HepG2 (cell line): ENCODE measurements around the gene ETFA. TPM values are rescaled to one million over a fixed set of nuclear protein-coding genes. Genes with fewer than 3 reads are reported as not detected.

Source experiments
- ATAC-seq: fragments of 200-7000 bp; cut with Tn5 transposase; 3 replicates; pipeline ENCODE4 v1.9.1; 2020; ENCODE audit warnings: mild to moderate bottlenecking, moderate library complexity
- BruUV-seq: library from RNA; stranded (reverse); fragments of 400-500 nt; replicated peaks from 2 replicates; lab custom pipeline; 2021; lab: Mats Ljungman, UMichigan
- CTCF ChIA-PET: fragments of 300-600 bp; formaldehyde crosslinking; extraction: SDS; loops from one replicate; lab custom pipeline; 2021; ENCODE audit warnings: low total read pairs, inconsistent platforms, low intra/inter-chr PET ratio; lab: Yijun Ruan, JAX
- POLR2A ChIA-PET: fragments of 350-600 bp; sonication (Branson Sonifier 250); formaldehyde crosslinking; loops from one replicate; lab custom pipeline; 2020; ENCODE audit warnings: antibody characterized with exemption, inconsistent platforms; lab: Yijun Ruan, JAX
- DNase-seq: peaks from one replicate; pipeline ENCODE4 v3.0.0-alpha.2; 2015; ENCODE audit warnings: low spot score
- FAIRE-seq: peaks from 3 replicates; lab custom pipeline; 2011; peaks lifted over from hg19 to GRCh38; lab: Jason Lieb, UNC
- H2AFZ ChIP-seq: one replicate; pipeline ENCODE4 v1.6.1; 2011; ENCODE audit warnings: low read length, inconsistent platforms
- H3K27ac ChIP-seq: fragments of 300-600 bp; 3 replicates; pipeline ENCODE4 v1.8.0; 2011; ENCODE audit warnings: mixed run types, mild to moderate bottlenecking, mixed read lengths, low read length, inconsistent platforms; ENCODE audit not compliant: insufficient read depth; ENCODE audit errors: extremely low read length
- H3K27me3 ChIP-seq, 2 experiments: fragments of 200-600 bp in 1 of 2; 2 replicates in 1 of 2; 3 replicates in 1 of 2; pipeline versions ENCODE4 v1.6.0 to v1.8.0; 2011; ENCODE audit warnings: low read length in 2 of 2, mild to moderate bottlenecking in 2 of 2, moderate library complexity in 2 of 2, inconsistent platforms in 1 of 2; ENCODE audit not compliant: insufficient read depth in 2 of 2, control insufficient read depth in 1 of 2
- H3K36me3 ChIP-seq, 2 experiments: fragments of 200-600 bp in 1 of 2; replicated peaks in 1 of 2; 2 replicates in 1 of 2; 3 replicates in 1 of 2; pipeline versions ENCODE4 v1.5.1 to v1.8.0; 2011; ENCODE audit warnings: low read length in 2 of 2, inconsistent platforms in 1 of 2; ENCODE audit not compliant: insufficient read depth in 2 of 2, control insufficient read depth in 1 of 2
- H3K4me1 ChIP-seq: 2 replicates; pipeline ENCODE4 v1.5.1; 2012; ENCODE audit warnings: low read length, inconsistent platforms; ENCODE audit not compliant: insufficient read depth
- H3K4me2 ChIP-seq: 2 replicates; pipeline ENCODE4 v1.6.0; 2011; ENCODE audit warnings: low read depth, low read length, inconsistent platforms
- H3K4me3 ChIP-seq, 3 experiments: fragments of 200-600 bp in 1 of 3; sonication (generic), shearing (Covaris generic) in 1 of 3; replicated peaks in 1 of 3; 2 replicates each; pipeline ENCODE4 v1.5.1; 2011 to 2016; ENCODE audit warnings: low read length in 3 of 3, inconsistent platforms in 2 of 3, low read depth in 2 of 3, mild to moderate bottlenecking in 2 of 3, control low read depth in 1 of 3, mixed read lengths in 1 of 3; ENCODE audit not compliant: insufficient read depth in 1 of 3
- H3K79me2 ChIP-seq: one replicate; pipeline ENCODE4 v1.6.1; 2011; ENCODE audit warnings: low read length, inconsistent platforms; ENCODE audit not compliant: insufficient read depth
- H3K9ac ChIP-seq: 2 replicates; pipeline ENCODE4 v1.6.0; 2011; ENCODE audit warnings: mild to moderate bottlenecking, low read depth, low read length, inconsistent platforms; ENCODE audit not compliant: insufficient read depth
- H3K9me3 ChIP-seq: 2 replicates; pipeline ENCODE4 v1.5.1; 2012; ENCODE audit warnings: mild to moderate bottlenecking, low read length
- H4K20me1 ChIP-seq: 2 replicates; pipeline ENCODE4 v1.6.0; 2011; ENCODE audit warnings: inconsistent platforms, mild to moderate bottlenecking, low read length, moderate library complexity; ENCODE audit not compliant: insufficient read depth
- HNF4A ChIP-seq: sonication (generic); formaldehyde crosslinking; IDR thresholded peaks from 2 replicates; pipeline ENCODE4 v1.4.0; 2020; ENCODE audit warnings: missing genetic modification reagents
- KLF9 ChIP-seq: IDR thresholded peaks from 2 replicates; pipeline ENCODE4 v1.6.1; 2016; ENCODE audit warnings: low read depth
- PBX2 ChIP-seq: IDR thresholded peaks from 2 replicates; pipeline ENCODE4 v1.6.1; 2016; ENCODE audit warnings: control low read depth
- RAD21 ChIP-seq: fragments of 450-650 bp; formaldehyde crosslinking; IDR thresholded peaks from 2 replicates; pipeline ENCODE4 v1.5.0; 2020; ENCODE audit warnings: mild to moderate bottlenecking
- RXRB ChIP-seq: IDR thresholded peaks from 2 replicates; pipeline ENCODE4 v1.6.1; 2016; ENCODE audit warnings: borderline replicate concordance, missing genetic modification reagents, missing compliant biosample characterization
- XRCC5 ChIP-seq: fragments of 200-400 bp; formaldehyde crosslinking; optimal IDR thresholded peaks from 2 replicates; pipeline ENCODE3; 2017; ENCODE audit warnings: mild to moderate bottlenecking, low read length
- WGBS: methylation state at CpG from one replicate; pipeline ENCODE4 v1.1.6; 2017; ENCODE audit warnings: low lambda C conversion rate; 5-methylcytosine and 5-hydroxymethylcytosine counted together
- in situ Hi-C: cut with HindIII; loops from 2 replicates; pipeline ENCODE4 v1.10.0; 2017; ENCODE audit warnings: low pct_unique_long_range_greater_than_20kb; ENCODE audit not compliant: extremely low pct_ligation_motif_present
- intact Hi-C: fragments of 100-400 bp; cut with micrococcal nuclease; formaldehyde crosslinking; loops from one replicate; pipeline ENCODE4 v1.10.0; 2022; ENCODE audit not compliant: unreplicated experiment
- polyA plus RNA-seq, 8 experiments: library from polyadenylated mRNA; depleted of rRNA in 3 of 8; stranded (reverse) in 7 of 8; unstranded in 1 of 8; fragments of >200 nt; fragmentation: Illumina TruSeq in 4 of 8; extraction: Trizol in 4 of 8; gene quantifications; 2 replicates each; pipeline versions ENCODE4 v1.2.1 to v1.2.3, GENCODE V29; 2011 to 2016; ENCODE audit warnings: low read depth in 4 of 8, missing spikeins in 1 of 8, mixed read lengths in 1 of 8; ENCODE audit not compliant: insufficient read depth in 1 of 8
- total RNA-seq, 5 experiments: library from RNA; depleted of rRNA; stranded (reverse); fragments of >200 nt; fragmentation: Illumina TruSeq; extraction: Trizol; gene quantifications; 2 replicates each; pipeline ENCODE4 v1.2.3, GENCODE V29; 2016; ENCODE audit warnings: low read depth in 1 of 5

The ETFA gene
- total and polyA plus RNA-seq, 2 of the 13 experiments (the other 11 are each of a cell fraction or from before 2014, with no cell fraction given): 291 to 396 TPM

GRCh38 chr15:76199106-76200082, 111.9 kb downstream of the ETFA start:
- no peaks in the 10 kb centered on the region for H3K9me3 ChIP-seq
- no peak overlapping the region for H3K27ac ChIP-seq
- no TSS peak for BruUV-seq
- in situ Hi-C loops (loop anchor here (10.0 kb wide), 1 partner anchor 665 kb away; no protein-coding TSS in a partner anchor), intact Hi-C loops (loop anchor here (10.0 kb wide), 1 partner anchor 85 kb away; no protein-coding TSS in a partner anchor)
- no peaks in the 10 kb centered on the region for H3K79me2 ChIP-seq
- no peak overlapping the region for H2AFZ ChIP-seq
- H3K4me2 ChIP-seq: no peak overlapping the region
- TF ChIP-seq KLF9 (CRISPR knock-in tag): no peak
- TF ChIP-seq XRCC5: no peak
- no peak for TF ChIP-seq RAD21 (CRISPR knock-in tag)
- TF ChIP-seq RXRB (CRISPR knock-in tag): no peak
- peak; percentile 2; the same call in 1 of the 2 replicates for TF ChIP-seq HNF4A (CRISPR knock-in tag)
- TF ChIP-seq PBX2 (CRISPR knock-in tag): no peak
- no peaks in the 10 kb centered on the region for H4K20me1 ChIP-seq
- CTCF ChIA-PET: no interaction called here
- 62% methylated on average over 15 of the region's 19 CpGs for WGBS
- H3K27me3 ChIP-seq: no peaks in the 10 kb centered on the region
- FAIRE-seq (no peak), ATAC-seq (no peak), DNase-seq (no peak)
- no peak overlapping the region for H3K9ac ChIP-seq
- H3K4me1 ChIP-seq: peaks cover 42% of the 10 kb centered on the region
- no peak overlapping the region for H3K4me3 ChIP-seq
- no peaks in the 10 kb centered on the region; a peak in 1 of 5 replicates for H3K36me3 ChIP-seq
- POLR2A ChIA-PET: no interaction called here
